Endothelial cell of umbilical vein (primary cell): Measurements from ENCODE around the gene DGAT2. TPM values are rescaled to one million over a fixed set of nuclear protein-coding genes. Genes with fewer than 3 reads are reported as not detected.

Experiments used
- BruUV-seq: library from RNA; stranded (reverse); fragments of 400-500 nt; replicated peaks from 2 replicates; lab custom pipeline; 2021; lab: Mats Ljungman, UMichigan
- CTCF ChIA-PET: fragments of 300-600, 350-600 bp; sonication (Branson Sonifier 250); formaldehyde crosslinking; loops from one replicate; lab custom pipeline; 2021; ENCODE audit warnings: antibody characterized with exemption, inconsistent platforms; lab: Charles Lee
- POLR2A ChIA-PET: fragments of 300-600, 350-600 bp; sonication (Branson Sonifier 250); formaldehyde crosslinking; loops from one replicate; lab custom pipeline; 2021; ENCODE audit warnings: antibody characterized with exemption, inconsistent platforms; lab: Charles Lee
- DNase-seq: peaks from one replicate; pipeline ENCODE4 v3.0.0-alpha.2; 2011; ENCODE audit warnings: low read depth, low spot score
- FAIRE-seq: peaks from 2 replicates; lab custom pipeline; 2011; peaks lifted over from hg19 to GRCh38; lab: Jason Lieb, UNC
- H2AFZ ChIP-seq: 2 replicates; pipeline ENCODE4 v1.6.0; 2012; ENCODE audit warnings: low read depth, low read length, control low read depth, inconsistent platforms
- H3K27ac ChIP-seq: 2 replicates; pipeline ENCODE4 v1.5.1; 2011; ENCODE audit warnings: low read depth, mild to moderate bottlenecking, control low read depth, low read length, moderate library complexity; ENCODE audit not compliant: insufficient read depth
- H3K27me3 ChIP-seq, 2 experiments: 2 replicates each; pipeline versions ENCODE4 v1.6.0 to v1.6.1; 2011; ENCODE audit warnings: low read length in 2 of 2, mixed read lengths in 1 of 2; ENCODE audit not compliant: control insufficient read depth in 2 of 2, insufficient read depth in 2 of 2
- H3K36me3 ChIP-seq, 2 experiments: 2 replicates in 1 of 2; 3 replicates in 1 of 2; pipeline ENCODE4 v1.5.1; 2011; ENCODE audit warnings: low read length in 2 of 2, mild to moderate bottlenecking in 1 of 2, moderate library complexity in 1 of 2; ENCODE audit not compliant: control insufficient read depth in 2 of 2, insufficient read depth in 2 of 2; ENCODE audit errors: extremely low read depth in 1 of 2
- H3K4me1 ChIP-seq: 3 replicates; pipeline ENCODE4 v1.5.1; 2011; ENCODE audit warnings: mild to moderate bottlenecking, low read length; ENCODE audit not compliant: control insufficient read depth, insufficient read depth; ENCODE audit errors: extremely low read depth
- H3K4me2 ChIP-seq: 2 replicates; pipeline ENCODE4 v1.6.1; 2011; ENCODE audit warnings: low read length, control low read depth, mixed read lengths; ENCODE audit not compliant: insufficient read depth
- H3K4me3 ChIP-seq, 3 experiments: fragments of 200-600 bp in 1 of 3; sonication (generic), shearing (Covaris generic) in 1 of 3; replicated peaks in 1 of 3; 2 replicates each; pipeline ENCODE4 v1.5.1; 2011 to 2016; ENCODE audit warnings: control low read depth in 3 of 3, low read length in 3 of 3, mild to moderate bottlenecking in 2 of 3, inconsistent platforms in 1 of 3, low read depth in 1 of 3, moderate library complexity in 1 of 3; ENCODE audit not compliant: insufficient read depth in 1 of 3
- H3K79me2 ChIP-seq: 2 replicates; pipeline ENCODE4 v1.6.0; 2012; ENCODE audit warnings: low read length, inconsistent platforms; ENCODE audit not compliant: control insufficient read depth, insufficient read depth
- H3K9ac ChIP-seq: replicated peaks from 2 replicates; pipeline ENCODE3; 2011; ENCODE audit warnings: low read length, control low read depth; ENCODE audit not compliant: insufficient read depth; ENCODE audit errors: extremely low read depth
- H3K9me1 ChIP-seq: replicated peaks from 3 replicates; pipeline ENCODE4 v1.6.0; 2011; ENCODE audit warnings: mild to moderate bottlenecking, low read length; ENCODE audit not compliant: control insufficient read depth, insufficient read depth; ENCODE audit errors: extremely low read depth
- H3K9me3 ChIP-seq: replicated peaks from 2 replicates; pipeline ENCODE4 v1.5.1; 2012; ENCODE audit warnings: low read length, inconsistent platforms; ENCODE audit not compliant: control insufficient read depth, insufficient read depth
- H4K20me1 ChIP-seq: replicated peaks from 2 replicates; pipeline ENCODE3; 2011; ENCODE audit warnings: mild to moderate bottlenecking, low read length; ENCODE audit not compliant: control insufficient read depth, insufficient read depth; ENCODE audit errors: extremely low read depth
- EZH2 ChIP-seq: IDR thresholded peaks from 2 replicates; pipeline ENCODE4 v1.6.1; 2012; ENCODE audit warnings: borderline replicate concordance, low read depth, mild to moderate bottlenecking, moderate library complexity, low read length, inconsistent platforms; ENCODE audit not compliant: severe bottlenecking
- FOS ChIP-seq: IDR thresholded peaks from 2 replicates; pipeline ENCODE4 v1.6.1; 2011; ENCODE audit warnings: mild to moderate bottlenecking, low read length, moderate library complexity, borderline replicate concordance; ENCODE audit not compliant: insufficient read depth
- GATA2 ChIP-seq: IDR thresholded peaks from 2 replicates; pipeline ENCODE4 v1.7.0; 2011; ENCODE audit warnings: low read depth, mild to moderate bottlenecking, moderate library complexity, mixed read lengths, low read length; ENCODE audit not compliant: insufficient read length, insufficient read depth
- JUN ChIP-seq: IDR thresholded peaks from 2 replicates; pipeline ENCODE4 v1.6.1; 2011; ENCODE audit warnings: borderline replicate concordance, low read depth; ENCODE audit not compliant: insufficient read length, insufficient read depth
- MYC ChIP-seq: IDR thresholded peaks from one replicate; pipeline ENCODE4 v1.6.1; 2011; ENCODE audit warnings: mild to moderate bottlenecking, low read depth, low read length
- POLR2A ChIP-seq: IDR thresholded peaks from 2 replicates; pipeline ENCODE4 v1.6.1; 2012; ENCODE audit warnings: low read depth, mild to moderate bottlenecking, control low read depth, low read length
- POLR2AphosphoS5 ChIP-seq: IDR thresholded peaks from 2 replicates; pipeline ENCODE4 v1.6.1; 2012; ENCODE audit warnings: low read depth, mild to moderate bottlenecking, control low read depth, low read length, moderate library complexity; ENCODE audit not compliant: insufficient read depth
- dilution Hi-C: fragments of 300-500 bp; cut with MboI; formaldehyde crosslinking; loops from one replicate; pipeline ENCODE4 v1.15.0; 2019; ENCODE audit warnings: low sequenced_read_pairs; ENCODE audit not compliant: extremely low pct_ligation_motif_present
- intact Hi-C: fragments of 100-400 bp; cut with micrococcal nuclease; formaldehyde crosslinking; loops from one replicate; pipeline ENCODE4 v1.10.0; 2022
- polyA plus RNA-seq, 4 experiments: library from polyadenylated mRNA; depleted of rRNA in 3 of 4; stranded (reverse) in 3 of 4; unstranded in 1 of 4; fragments of >200 nt; gene quantifications; 2 replicates each; pipeline versions ENCODE4 v1.2.1 to v1.2.3, GENCODE V29; 2011 to 2012; ENCODE audit warnings: missing spikeins in 1 of 4
- total RNA-seq: library from RNA; stranded (reverse); gene quantifications from 2 replicates; pipeline ENCODE4 v1.2.3, GENCODE V29; 2021
- TF ChIP-seq, protein P1 (sequence below): IDR thresholded peaks from 2 replicates; pipeline ENCODE4 v1.6.1; 2011; ENCODE audit not compliant: insufficient read depth, insufficient read length
- TF ChIP-seq, protein P2 (sequence below), 2 donors: IDR thresholded peaks; 1 replicate in 1 of 2; 2 replicates in 1 of 2; pipeline ENCODE4 v1.5.1; 2011; ENCODE audit warnings: low read length in 2 of 2, mild to moderate bottlenecking in 2 of 2, moderate library complexity in 2 of 2, control low read depth in 1 of 2, inconsistent platforms in 1 of 2, low read depth in 1 of 2; ENCODE audit not compliant: insufficient read depth in 1 of 2; ENCODE audit errors: extremely low read depth in 1 of 2

Gene DGAT2
- total and polyA plus RNA-seq, 2 donors (not counting 3 experiments of a cell fraction or from before 2014, with no cell fraction given): 0.55 to 0.79 TPM

DNA sequence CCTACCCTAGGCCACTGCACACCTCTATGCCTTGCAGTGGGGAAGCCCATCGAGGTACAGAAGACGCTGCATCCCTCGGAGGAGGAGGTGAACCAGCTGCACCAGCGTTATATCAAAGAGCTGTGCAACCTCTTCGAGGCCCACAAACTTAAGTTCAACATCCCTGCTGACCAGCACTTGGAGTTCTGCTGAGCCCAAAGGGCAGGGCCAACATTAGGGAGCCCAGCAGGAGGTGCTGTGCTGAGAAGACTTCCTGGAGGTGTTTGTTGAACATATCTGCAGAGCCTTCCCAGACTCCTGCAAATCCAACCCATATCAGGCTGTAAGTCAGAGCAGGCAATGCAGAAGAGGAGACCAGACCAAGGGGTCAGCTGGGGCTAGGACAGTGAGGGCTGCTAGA, 37.5 kb upstream of the DGAT2 start:
- Histone ChIP-seq H3K4me1 (no peaks in the 10 kb centered on the region), H3K36me3 (no peaks in the 10 kb centered on the region), H3K79me2 (no peaks in the 10 kb centered on the region), H3K9me1 (no peaks in the 10 kb centered on the region), H3K9ac (no peak overlapping the region), H3K4me2 (no peak overlapping the region), H4K20me1 (no peaks in the 10 kb centered on the region), H3K27me3 (peaks cover 0 to 1% of the 10 kb centered on the region in 2 experiments), H3K9me3 (no peaks in the 10 kb centered on the region), H2AFZ (no peak overlapping the region), H3K27ac (no peak overlapping the region), H3K4me3 (no peak overlapping the region)
- intact Hi-C loops: no loop called here
- FAIRE-seq (no peak), DNase-seq (no peak)
- POLR2A ChIA-PET: no interaction called here
- no peak for TF ChIP-seq MYC
- TF ChIP-seq JUN: no peak
- TF ChIP-seq POLR2A: no peak
- no peak for TF ChIP-seq POLR2AphosphoS5
- TF ChIP-seq EZH2: no peak
- no peak for TF ChIP-seq FOS
- TF ChIP-seq, protein P1, sequence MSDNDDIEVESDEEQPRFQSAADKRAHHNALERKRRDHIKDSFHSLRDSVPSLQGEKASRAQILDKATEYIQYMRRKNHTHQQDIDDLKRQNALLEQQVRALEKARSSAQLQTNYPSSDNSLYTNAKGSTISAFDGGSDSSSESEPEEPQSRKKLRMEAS: no peak
- TF ChIP-seq, protein P2, sequence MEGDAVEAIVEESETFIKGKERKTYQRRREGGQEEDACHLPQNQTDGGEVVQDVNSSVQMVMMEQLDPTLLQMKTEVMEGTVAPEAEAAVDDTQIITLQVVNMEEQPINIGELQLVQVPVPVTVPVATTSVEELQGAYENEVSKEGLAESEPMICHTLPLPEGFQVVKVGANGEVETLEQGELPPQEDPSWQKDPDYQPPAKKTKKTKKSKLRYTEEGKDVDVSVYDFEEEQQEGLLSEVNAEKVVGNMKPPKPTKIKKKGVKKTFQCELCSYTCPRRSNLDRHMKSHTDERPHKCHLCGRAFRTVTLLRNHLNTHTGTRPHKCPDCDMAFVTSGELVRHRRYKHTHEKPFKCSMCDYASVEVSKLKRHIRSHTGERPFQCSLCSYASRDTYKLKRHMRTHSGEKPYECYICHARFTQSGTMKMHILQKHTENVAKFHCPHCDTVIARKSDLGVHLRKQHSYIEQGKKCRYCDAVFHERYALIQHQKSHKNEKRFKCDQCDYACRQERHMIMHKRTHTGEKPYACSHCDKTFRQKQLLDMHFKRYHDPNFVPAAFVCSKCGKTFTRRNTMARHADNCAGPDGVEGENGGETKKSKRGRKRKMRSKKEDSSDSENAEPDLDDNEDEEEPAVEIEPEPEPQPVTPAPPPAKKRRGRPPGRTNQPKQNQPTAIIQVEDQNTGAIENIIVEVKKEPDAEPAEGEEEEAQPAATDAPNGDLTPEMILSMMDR (IDR thresholded peaks at IDR 0.05; ENCODE audit: extremely low read depth in 1 of 2, insufficient read depth in 1 of 2, low read depth in 1 of 2, low read length in 2 of 2): no peak
- no peak for TF ChIP-seq GATA2
- CTCF ChIA-PET: interaction anchor here (1.6 kb wide), 1 partner anchor 8 kb away, joined by 5 read pairs; no protein-coding TSS in a partner anchor
- BruUV-seq: no TSS peak
- dilution Hi-C loops: no loop called here
